ENCODE results near the gene ASTN1. TPM values are rescaled to one million over a fixed set of nuclear protein-coding genes. Genes with fewer than 3 reads are reported as not detected.

ASTN1 gene
- polyA plus RNA-seq, 1 experiment: 0.09 TPM

GRCh38 chr1:177045151-177045550 is 119.4 kb downstream of the ASTN1 start:
- CTCF ChIA-PET: no interaction called here
- Histone ChIP-seq H3K9me3 (ENCODE audit: control insufficient read depth, insufficient read depth, low read length) (no peaks in the 10 kb centered on the region), H3K27me3 (ENCODE audit: control insufficient read depth, insufficient read depth, low read length) (no peaks in the 10 kb centered on the region), H3K27ac (ENCODE audit: low read depth, low read length) (no peak overlapping the region), H3K4me3 (ENCODE audit: low read depth, low read length) (no peak overlapping the region)
- POLR2A ChIA-PET: no interaction called here
- no peak for DNase-seq (ENCODE audit: low read depth, low spot score)
- TF ChIP-seq, protein P1, sequence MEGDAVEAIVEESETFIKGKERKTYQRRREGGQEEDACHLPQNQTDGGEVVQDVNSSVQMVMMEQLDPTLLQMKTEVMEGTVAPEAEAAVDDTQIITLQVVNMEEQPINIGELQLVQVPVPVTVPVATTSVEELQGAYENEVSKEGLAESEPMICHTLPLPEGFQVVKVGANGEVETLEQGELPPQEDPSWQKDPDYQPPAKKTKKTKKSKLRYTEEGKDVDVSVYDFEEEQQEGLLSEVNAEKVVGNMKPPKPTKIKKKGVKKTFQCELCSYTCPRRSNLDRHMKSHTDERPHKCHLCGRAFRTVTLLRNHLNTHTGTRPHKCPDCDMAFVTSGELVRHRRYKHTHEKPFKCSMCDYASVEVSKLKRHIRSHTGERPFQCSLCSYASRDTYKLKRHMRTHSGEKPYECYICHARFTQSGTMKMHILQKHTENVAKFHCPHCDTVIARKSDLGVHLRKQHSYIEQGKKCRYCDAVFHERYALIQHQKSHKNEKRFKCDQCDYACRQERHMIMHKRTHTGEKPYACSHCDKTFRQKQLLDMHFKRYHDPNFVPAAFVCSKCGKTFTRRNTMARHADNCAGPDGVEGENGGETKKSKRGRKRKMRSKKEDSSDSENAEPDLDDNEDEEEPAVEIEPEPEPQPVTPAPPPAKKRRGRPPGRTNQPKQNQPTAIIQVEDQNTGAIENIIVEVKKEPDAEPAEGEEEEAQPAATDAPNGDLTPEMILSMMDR (IDR thresholded peaks at IDR 0.05; ENCODE audit: low read depth, low read length): no peak

- CTCF ChIA-PET: no interaction called here
- no peak for DNase-seq (ENCODE audit: low read depth, low spot score)
- POLR2A ChIA-PET: no interaction called here
These were observed 120.1 kb downstream of the ASTN1 start for GRCh38 chr1:177044390-177044789.

DNA sequence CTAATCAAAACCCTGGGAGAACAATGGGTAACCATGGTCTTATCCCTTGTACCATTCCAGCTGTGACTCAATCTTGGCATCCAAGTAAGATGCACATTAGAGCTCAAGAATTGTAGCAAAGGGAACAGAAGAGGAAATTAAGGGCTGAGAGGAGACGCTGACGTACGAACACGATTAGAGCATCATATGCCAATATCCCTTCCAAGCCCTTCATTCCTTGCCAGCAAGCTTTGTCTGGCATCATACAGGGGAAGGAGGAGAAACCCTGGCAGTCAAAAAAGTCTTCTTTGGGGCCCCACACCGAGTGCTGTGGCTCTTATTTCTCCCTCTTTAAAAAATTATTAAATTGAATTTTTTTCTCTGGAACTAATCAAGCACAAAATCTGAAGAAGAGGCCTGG is 120.9 kb downstream of the ASTN1 start:
- Histone ChIP-seq H3K27me3 (ENCODE audit: control insufficient read depth, insufficient read depth, low read length) (no peaks in the 10 kb centered on the region), H3K4me3 (ENCODE audit: low read depth, low read length) (no peak overlapping the region), H3K9me3 (ENCODE audit: control insufficient read depth, insufficient read depth, low read length) (no peaks in the 10 kb centered on the region), H3K27ac (ENCODE audit: low read depth, low read length) (no peak overlapping the region)
- DNase-seq (ENCODE audit: low read depth, low spot score): no peak
- CTCF ChIA-PET: no interaction called here
- TF ChIP-seq, protein P1 (IDR thresholded peaks at IDR 0.05; ENCODE audit: low read depth, low read length): no peak
- POLR2A ChIA-PET: no interaction called here

More at GRCh38 chr1:177044390-177044789, 120.1 kb downstream of the ASTN1 start:
- TF ChIP-seq, protein P1 (IDR thresholded peaks at IDR 0.05; ENCODE audit: low read depth, low read length): no peak
- Histone ChIP-seq H3K4me3 (ENCODE audit: low read depth, low read length) (no peak overlapping the region), H3K9me3 (ENCODE audit: control insufficient read depth, insufficient read depth, low read length) (no peaks in the 10 kb centered on the region), H3K27me3 (ENCODE audit: control insufficient read depth, insufficient read depth, low read length) (no peaks in the 10 kb centered on the region), H3K27ac (ENCODE audit: low read depth, low read length) (no peak overlapping the region)

GRCh38 chr1:177035586-177035985 is 128.9 kb downstream of the ASTN1 start:
- POLR2A ChIA-PET: no interaction called here
- CTCF ChIA-PET: interaction anchor here (0.6 to 1.0 kb wide), 2 partner anchors 40 to 147 kb away, joined by 3 to 4 read pairs; no protein-coding TSS in a partner anchor

GRCh38 chr1:177033628-177034027 is 130.9 kb downstream of the ASTN1 start:
- H3K27me3 ChIP-seq (ENCODE audit: control insufficient read depth, insufficient read depth, low read length): no peaks in the 10 kb centered on the region
- no peak overlapping the region for H3K27ac ChIP-seq (ENCODE audit: low read depth, low read length)
- no peaks in the 10 kb centered on the region; the same call in 1 of the 2 replicates for H3K9me3 ChIP-seq (ENCODE audit: control insufficient read depth, insufficient read depth, low read length)
- DNase-seq (ENCODE audit: low read depth, low spot score): no peak
- ChIA-PET POLR2A (no interaction called here), CTCF (no interaction called here)
- no peak overlapping the region for H3K4me3 ChIP-seq (ENCODE audit: low read depth, low read length)
- TF ChIP-seq, protein P1 (IDR thresholded peaks at IDR 0.05; ENCODE audit: low read depth, low read length): no peak

More at GRCh38 chr1:177035586-177035985, 128.9 kb downstream of the ASTN1 start:
- Histone ChIP-seq H3K27ac (ENCODE audit: low read depth, low read length) (no peak overlapping the region), H3K27me3 (ENCODE audit: control insufficient read depth, insufficient read depth, low read length) (no peaks in the 10 kb centered on the region), H3K4me3 (ENCODE audit: low read depth, low read length) (no peak overlapping the region), H3K9me3 (ENCODE audit: control insufficient read depth, insufficient read depth, low read length) (no peaks in the 10 kb centered on the region; the same call in 1 of the 2 replicates)
- TF ChIP-seq, protein P1 (IDR thresholded peaks at IDR 0.05; ENCODE audit: low read depth, low read length): no peak
- no peak for DNase-seq (ENCODE audit: low read depth, low spot score)

Data from AG04450 (cell line).